Measurements from ENCODE around the gene TGIF1.

TGIF1 gene

GRCh38 chr18:3495691-3496430 lies 45.9 kb downstream of the TGIF1 start:
- no peak overlapping the region for H3K9ac ChIP-seq (ENCODE audit: insufficient read length, low read depth)
- TF ChIP-seq YY1 (IDR thresholded peaks at IDR 0.05; ENCODE audit: insufficient read depth, insufficient read length) (no peak), ZNF274 (IDR thresholded peaks at IDR 0.05; ENCODE audit: low read depth, low read length) (no peak), SUZ12 (IDR thresholded peaks at IDR 0.05; ENCODE audit: extremely low read depth, insufficient read depth, insufficient read length) (no peak)
- DNase-seq (ENCODE audit: low read depth, low spot score) = no peak
- H3K4me1 ChIP-seq (ENCODE audit: insufficient read depth, insufficient read length) = peaks cover 2% of the 10 kb centered on the region
- H3K36me3 ChIP-seq (ENCODE audit: insufficient read depth, insufficient read length, low read length) = no peaks in the 10 kb centered on the region
- H3K9me3 ChIP-seq (ENCODE audit: insufficient read depth, low read length) = no peaks in the 10 kb centered on the region
- H3K27me3 ChIP-seq (ENCODE audit: insufficient read depth, insufficient read length) = peaks cover 31% of the 10 kb centered on the region
- no peak overlapping the region for H3K4me3 ChIP-seq (ENCODE audit: insufficient read length, low read depth)

- Histone ChIP-seq H3K27me3 (ENCODE audit: insufficient read depth, insufficient read length) (peaks cover 31% of the 10 kb centered on the region), H3K9me3 (ENCODE audit: insufficient read depth, low read length) (no peaks in the 10 kb centered on the region), H3K9ac (ENCODE audit: insufficient read length, low read depth) (peak overlapping the region; percentile 42), H3K36me3 (ENCODE audit: insufficient read depth, insufficient read length, low read length) (no peaks in the 10 kb centered on the region), H3K4me1 (ENCODE audit: insufficient read depth, insufficient read length) (peaks cover 2% of the 10 kb centered on the region), H3K4me3 (ENCODE audit: insufficient read length, low read depth) (peak overlapping the region; percentile 39)
- TF ChIP-seq SUZ12 (IDR thresholded peaks at IDR 0.05; ENCODE audit: extremely low read depth, insufficient read depth, insufficient read length) (no peak), YY1 (IDR thresholded peaks at IDR 0.05; ENCODE audit: insufficient read depth, insufficient read length) (no peak), ZNF274 (IDR thresholded peaks at IDR 0.05; ENCODE audit: low read depth, low read length) (no peak)
- peak; percentile 43 for DNase-seq (ENCODE audit: low read depth, low spot score)
Measured at GRCh38 chr18:3498698-3499471, 48.9 kb downstream of the TGIF1 start.

DNA sequence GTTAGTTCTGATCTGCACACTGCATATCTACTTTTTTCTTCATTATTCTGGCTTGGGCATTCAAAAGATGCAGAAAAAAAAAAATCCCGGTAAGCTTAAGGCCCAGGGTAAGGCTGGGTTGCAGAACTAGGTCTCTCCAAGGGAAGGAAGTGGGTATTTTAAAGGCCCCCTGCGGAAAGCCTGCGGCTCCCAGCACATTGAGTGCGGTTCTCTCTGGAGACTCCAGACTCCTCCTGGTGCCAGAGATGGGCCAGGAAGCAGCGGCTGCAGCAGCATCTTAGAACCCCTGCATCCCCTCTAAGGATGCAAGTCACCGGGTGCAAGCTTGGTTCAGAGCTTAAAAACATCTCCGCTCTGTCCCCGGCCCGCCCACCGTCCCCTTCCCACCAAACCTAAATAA lies 49.5 kb downstream of the TGIF1 start:
- peak overlapping the region; percentile 39 for H3K4me3 ChIP-seq (ENCODE audit: insufficient read length, low read depth)

DNA sequence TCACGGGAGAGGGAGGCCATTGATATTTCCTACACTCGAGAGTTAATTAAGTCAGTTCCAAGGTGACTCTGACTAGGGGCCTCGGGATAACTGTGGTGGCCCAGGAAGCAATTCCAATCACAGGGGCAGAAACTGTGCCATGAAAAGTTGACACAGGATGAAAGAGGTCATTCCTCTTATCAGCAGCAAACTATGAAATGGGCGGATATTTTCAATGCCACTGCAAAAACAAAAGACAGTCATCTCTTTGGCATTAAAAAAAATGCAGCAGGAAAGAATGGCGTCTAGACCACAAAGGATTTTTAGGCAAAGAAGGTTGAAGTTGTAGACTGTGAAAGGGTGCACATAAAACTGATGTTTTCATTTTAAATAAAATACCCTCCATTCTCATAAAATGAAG lies 50.0 kb downstream of the TGIF1 start:
- DNase-seq (ENCODE audit: low read depth, low spot score) = no peak
- no peak for TF ChIP-seq YY1 (IDR thresholded peaks at IDR 0.05; ENCODE audit: insufficient read depth, insufficient read length)
- TF ChIP-seq SUZ12 (IDR thresholded peaks at IDR 0.05; ENCODE audit: extremely low read depth, insufficient read depth, insufficient read length) = no peak
- no peak for TF ChIP-seq ZNF274 (IDR thresholded peaks at IDR 0.05; ENCODE audit: low read depth, low read length)
- Histone ChIP-seq H3K9me3 (ENCODE audit: insufficient read depth, low read length) (no peaks in the 10 kb centered on the region), H3K9ac (ENCODE audit: insufficient read length, low read depth) (no peak overlapping the region), H3K36me3 (ENCODE audit: insufficient read depth, insufficient read length, low read length) (no peaks in the 10 kb centered on the region), H3K4me1 (ENCODE audit: insufficient read depth, insufficient read length) (peaks cover 2% of the 10 kb centered on the region), H3K27me3 (ENCODE audit: insufficient read depth, insufficient read length) (peaks cover 31% of the 10 kb centered on the region), H3K4me3 (ENCODE audit: insufficient read length, low read depth) (no peak overlapping the region)

More for the DNA sequence above, 49.5 kb downstream of the TGIF1 start:
- TF ChIP-seq YY1 (IDR thresholded peaks at IDR 0.05; ENCODE audit: insufficient read depth, insufficient read length) (no peak), SUZ12 (IDR thresholded peaks at IDR 0.05; ENCODE audit: extremely low read depth, insufficient read depth, insufficient read length) (no peak), ZNF274 (IDR thresholded peaks at IDR 0.05; ENCODE audit: low read depth, low read length) (no peak)
- no peaks in the 10 kb centered on the region for H3K9me3 ChIP-seq (ENCODE audit: insufficient read depth, low read length)
- no peaks in the 10 kb centered on the region for H3K36me3 ChIP-seq (ENCODE audit: insufficient read depth, insufficient read length, low read length)
- peak overlapping the region; percentile 42 for H3K9ac ChIP-seq (ENCODE audit: insufficient read length, low read depth)
- DNase-seq (ENCODE audit: low read depth, low spot score) = peak; percentile 25
- H3K27me3 ChIP-seq (ENCODE audit: insufficient read depth, insufficient read length) = peaks cover 31% of the 10 kb centered on the region
- H3K4me1 ChIP-seq (ENCODE audit: insufficient read depth, insufficient read length) = peaks cover 2% of the 10 kb centered on the region

- no peak for DNase-seq (ENCODE audit: low read depth, low spot score)
- Histone ChIP-seq H3K27me3 (ENCODE audit: insufficient read depth, insufficient read length) (peaks cover 23% of the 10 kb centered on the region), H3K4me1 (ENCODE audit: insufficient read depth, insufficient read length) (peaks cover 2% of the 10 kb centered on the region), H3K9ac (ENCODE audit: insufficient read length, low read depth) (no peak overlapping the region), H3K4me3 (ENCODE audit: insufficient read length, low read depth) (no peak overlapping the region), H3K36me3 (ENCODE audit: insufficient read depth, insufficient read length, low read length) (no peaks in the 10 kb centered on the region), H3K9me3 (ENCODE audit: insufficient read depth, low read length) (no peaks in the 10 kb centered on the region)
- TF ChIP-seq SUZ12 (IDR thresholded peaks at IDR 0.05; ENCODE audit: extremely low read depth, insufficient read depth, insufficient read length) (no peak), ZNF274 (IDR thresholded peaks at IDR 0.05; ENCODE audit: low read depth, low read length) (no peak), YY1 (IDR thresholded peaks at IDR 0.05; ENCODE audit: insufficient read depth, insufficient read length) (no peak)
Measured at GRCh38 chr18:3502650-3503049, 52.7 kb downstream of the TGIF1 start.

- Histone ChIP-seq H3K36me3 (ENCODE audit: insufficient read depth, insufficient read length, low read length) (no peaks in the 10 kb centered on the region), H3K9ac (ENCODE audit: insufficient read length, low read depth) (no peak overlapping the region), H3K4me3 (ENCODE audit: insufficient read length, low read depth) (no peak overlapping the region), H3K4me1 (ENCODE audit: insufficient read depth, insufficient read length) (peaks cover 2% of the 10 kb centered on the region), H3K9me3 (ENCODE audit: insufficient read depth, low read length) (no peaks in the 10 kb centered on the region), H3K27me3 (ENCODE audit: insufficient read depth, insufficient read length) (peaks cover 5% of the 10 kb centered on the region)
- TF ChIP-seq YY1 (IDR thresholded peaks at IDR 0.05; ENCODE audit: insufficient read depth, insufficient read length) (no peak), ZNF274 (IDR thresholded peaks at IDR 0.05; ENCODE audit: low read depth, low read length) (no peak), SUZ12 (IDR thresholded peaks at IDR 0.05; ENCODE audit: extremely low read depth, insufficient read depth, insufficient read length) (no peak)
- DNase-seq (ENCODE audit: low read depth, low spot score) = no peak
Measured at GRCh38 chr18:3504637-3505036, 54.7 kb downstream of the TGIF1 start.

All from NT2/D1 (cell line).